ENCODE data around the gene EXOC4.

Gene EXOC4

DNA sequence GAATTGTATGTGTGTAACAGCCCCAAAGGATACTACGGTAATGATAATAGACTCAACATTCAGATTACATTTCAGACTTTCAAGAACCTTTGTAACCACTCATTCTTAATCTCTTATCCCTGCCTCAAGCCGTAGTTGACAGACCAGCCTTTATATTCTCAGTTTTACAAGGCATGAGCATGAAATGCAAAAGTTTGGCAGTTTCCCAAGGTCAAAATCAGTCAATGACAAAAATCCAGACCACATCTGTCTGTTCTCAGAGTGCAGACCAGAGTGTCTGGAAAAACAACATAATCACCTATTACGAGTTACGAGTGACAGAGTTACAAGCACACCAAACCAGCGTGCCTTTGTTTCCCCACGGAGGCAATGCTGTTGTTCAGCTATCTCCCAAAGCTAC is 695.7 kb downstream of the EXOC4 start:
- TF ChIP-seq, protein P1, sequence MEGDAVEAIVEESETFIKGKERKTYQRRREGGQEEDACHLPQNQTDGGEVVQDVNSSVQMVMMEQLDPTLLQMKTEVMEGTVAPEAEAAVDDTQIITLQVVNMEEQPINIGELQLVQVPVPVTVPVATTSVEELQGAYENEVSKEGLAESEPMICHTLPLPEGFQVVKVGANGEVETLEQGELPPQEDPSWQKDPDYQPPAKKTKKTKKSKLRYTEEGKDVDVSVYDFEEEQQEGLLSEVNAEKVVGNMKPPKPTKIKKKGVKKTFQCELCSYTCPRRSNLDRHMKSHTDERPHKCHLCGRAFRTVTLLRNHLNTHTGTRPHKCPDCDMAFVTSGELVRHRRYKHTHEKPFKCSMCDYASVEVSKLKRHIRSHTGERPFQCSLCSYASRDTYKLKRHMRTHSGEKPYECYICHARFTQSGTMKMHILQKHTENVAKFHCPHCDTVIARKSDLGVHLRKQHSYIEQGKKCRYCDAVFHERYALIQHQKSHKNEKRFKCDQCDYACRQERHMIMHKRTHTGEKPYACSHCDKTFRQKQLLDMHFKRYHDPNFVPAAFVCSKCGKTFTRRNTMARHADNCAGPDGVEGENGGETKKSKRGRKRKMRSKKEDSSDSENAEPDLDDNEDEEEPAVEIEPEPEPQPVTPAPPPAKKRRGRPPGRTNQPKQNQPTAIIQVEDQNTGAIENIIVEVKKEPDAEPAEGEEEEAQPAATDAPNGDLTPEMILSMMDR (IDR thresholded peaks at IDR 0.05; ENCODE audit: borderline replicate concordance, insufficient read depth, low read depth, low read length): no peak
- no peak overlapping the region for H3K4me3 ChIP-seq (ENCODE audit: low read depth, low read length)

DNA sequence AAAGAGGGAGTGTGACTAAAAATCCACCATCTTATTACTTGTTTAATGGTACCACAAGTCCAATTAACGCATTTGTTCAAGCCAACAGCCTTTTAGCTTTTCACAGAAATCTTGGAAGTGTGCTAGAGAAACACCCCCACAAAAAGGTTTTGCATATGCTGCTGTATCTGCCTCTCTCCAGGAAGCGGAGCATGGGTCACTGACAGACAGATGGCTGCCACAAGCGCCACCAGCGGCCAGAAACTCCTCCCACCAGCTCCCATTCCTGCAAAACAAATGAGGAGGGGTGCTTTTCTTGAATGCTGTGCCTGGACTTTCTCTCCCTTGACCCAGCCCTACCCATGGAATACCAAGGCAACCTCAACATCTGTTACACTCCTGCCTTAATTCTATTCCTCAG is 698.0 kb downstream of the EXOC4 start:
- TF ChIP-seq, protein P1 (IDR thresholded peaks at IDR 0.05; ENCODE audit: borderline replicate concordance, insufficient read depth, low read depth, low read length): no peak
- no peak overlapping the region for H3K4me3 ChIP-seq (ENCODE audit: low read depth, low read length)

DNA sequence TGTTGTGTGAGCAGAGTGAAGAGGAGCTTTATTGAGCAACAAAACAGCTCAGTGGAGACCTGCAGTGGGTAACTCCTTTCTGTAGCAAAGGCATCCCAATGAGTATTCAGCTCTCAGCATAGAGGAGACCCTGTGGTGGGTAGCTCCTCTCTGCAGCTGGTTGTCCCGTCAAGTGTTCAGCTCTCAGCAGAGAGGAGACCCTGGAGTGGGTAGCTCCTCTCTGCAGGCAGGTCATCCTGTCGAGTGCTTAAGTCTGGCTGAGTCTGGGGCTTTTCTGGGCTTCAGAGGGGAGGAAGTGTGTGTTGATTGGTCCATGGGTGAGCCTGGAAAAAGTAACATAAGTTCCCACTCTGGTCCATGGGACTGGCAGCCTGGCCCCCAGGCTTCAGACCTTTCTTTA is 702.3 kb downstream of the EXOC4 start:
- H3K4me3 ChIP-seq (ENCODE audit: low read depth, low read length): no peak overlapping the region
- TF ChIP-seq, protein P1 (IDR thresholded peaks at IDR 0.05; ENCODE audit: borderline replicate concordance, insufficient read depth, low read depth, low read length): no peak

DNA sequence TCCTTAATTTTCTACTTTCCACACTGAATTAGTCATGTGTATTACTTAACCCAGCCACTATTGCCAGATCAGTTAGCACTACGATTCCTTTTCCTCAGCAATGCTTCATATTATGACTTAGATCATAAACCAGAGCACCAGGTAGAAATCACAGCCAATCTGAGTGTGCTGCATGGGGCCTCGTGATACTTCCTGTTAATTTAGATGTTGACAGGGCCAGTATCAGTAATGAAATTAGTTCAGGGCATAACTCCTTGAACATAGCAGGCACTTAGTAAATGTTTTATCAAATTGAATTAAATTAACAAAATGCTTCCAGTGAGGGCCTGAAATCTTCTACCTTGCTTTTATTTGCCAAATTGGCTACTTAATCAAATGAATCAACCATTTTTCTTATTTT is 705.0 kb downstream of the EXOC4 start:
- H3K4me3 ChIP-seq (ENCODE audit: low read depth, low read length): no peak overlapping the region
- TF ChIP-seq, protein P1 (IDR thresholded peaks at IDR 0.05; ENCODE audit: borderline replicate concordance, insufficient read depth, low read depth, low read length): no peak

DNA sequence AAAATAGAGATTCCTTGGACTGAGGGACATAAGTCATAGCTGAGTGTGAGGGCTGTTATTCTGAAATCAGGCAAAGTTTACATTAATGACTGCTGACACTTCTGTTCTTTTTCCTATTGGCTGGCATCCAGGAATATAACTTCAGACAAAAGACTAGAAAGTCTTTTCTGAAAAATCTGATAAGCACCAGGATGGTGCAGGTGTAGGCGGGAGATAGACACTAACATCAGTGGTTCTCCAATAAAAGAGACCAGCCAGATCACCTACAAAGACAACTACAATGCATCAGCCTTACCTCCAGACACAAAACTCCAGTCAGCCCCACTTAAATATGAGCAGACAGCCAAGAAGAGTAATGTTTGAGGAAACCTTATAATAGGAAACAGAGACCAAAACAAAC is 705.9 kb downstream of the EXOC4 start:
- H3K4me3 ChIP-seq (ENCODE audit: low read depth, low read length): no peak overlapping the region
- TF ChIP-seq, protein P1 (IDR thresholded peaks at IDR 0.05; ENCODE audit: borderline replicate concordance, insufficient read depth, low read depth, low read length): no peak

DNA sequence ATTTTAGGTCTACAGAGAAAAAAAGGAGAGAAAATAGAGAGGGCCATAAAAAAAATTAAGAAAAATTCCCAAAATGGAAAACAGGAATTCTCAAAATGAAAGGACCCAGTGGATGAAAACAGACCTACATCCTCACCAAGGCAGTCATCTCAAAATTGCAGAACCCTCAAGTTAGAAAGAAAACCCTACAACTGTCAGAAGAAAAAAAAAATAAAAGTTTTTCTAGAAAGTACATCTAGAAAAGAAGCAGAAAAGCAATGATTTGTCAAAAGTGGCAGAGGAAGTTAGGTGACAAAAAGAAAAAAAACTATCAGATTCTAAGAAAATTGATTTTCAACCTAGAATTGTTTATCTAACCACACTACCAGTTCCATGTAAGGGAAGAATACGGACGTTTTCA is 706.6 kb downstream of the EXOC4 start:
- TF ChIP-seq, protein P1 (IDR thresholded peaks at IDR 0.05; ENCODE audit: borderline replicate concordance, insufficient read depth, low read depth, low read length): no peak
- no peak overlapping the region for H3K4me3 ChIP-seq (ENCODE audit: low read depth, low read length)

DNA sequence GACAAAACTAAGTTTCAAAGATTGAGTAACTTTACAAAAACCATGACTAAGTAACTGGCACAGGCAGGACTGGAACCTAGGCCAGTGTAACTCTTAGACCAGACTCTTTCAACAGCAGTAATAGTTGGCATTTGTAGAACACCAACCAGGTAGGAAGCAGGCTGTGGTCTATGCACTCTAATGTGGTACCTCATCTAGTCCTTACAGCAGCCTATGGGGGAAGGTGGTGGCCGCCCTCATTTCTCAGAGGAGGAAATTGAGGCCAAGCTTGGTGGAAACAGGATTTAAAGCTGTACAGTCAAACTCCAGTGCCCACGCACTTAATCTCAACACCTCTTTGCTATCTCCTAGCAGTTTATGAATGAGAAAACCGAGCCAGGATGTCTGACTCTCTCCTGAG is 708.8 kb downstream of the EXOC4 start:
- TF ChIP-seq, protein P1 (IDR thresholded peaks at IDR 0.05; ENCODE audit: borderline replicate concordance, insufficient read depth, low read depth, low read length): no peak
- H3K4me3 ChIP-seq (ENCODE audit: low read depth, low read length): no peak overlapping the region
